Measurements from ENCODE around the gene XK. TPM values are rescaled to one million over a fixed set of nuclear protein-coding genes. Genes with fewer than 3 reads are reported as not detected.

XK gene
- total RNA-seq, 2 experiments from 2014 or later = not detected

GRCh38 chrX:37745835-37746217 lies 60.2 kb downstream of the XK start:
- Mint-ChIP-seq H3K36me3 (ENCODE audit: low read depth) (no peaks in the 10 kb centered on the region), H3K27me3 (ENCODE audit: low read depth) (no peaks in the 10 kb centered on the region), H3K4me1 (ENCODE audit: low read depth) (peaks cover 15% of the 10 kb centered on the region), H3K27ac (peak overlapping the region; percentile 66), H3K9me3 (no peaks in the 10 kb centered on the region), H3K4me3 (no peak overlapping the region)
- intact Hi-C loops (cut with micrococcal nuclease) = loop anchor here (1.0 to 10.0 kb wide), 9 partner anchors 9 to 581 kb away; partner anchors contain the start of genes DYNLT3 and RPGR
- DNase-seq = peak; percentile 10
- CTCF ChIA-PET = interaction anchor here (0.5 to 6.6 kb wide), 21 partner anchors 17 to 620 kb away, joined by 3 to 123 read pairs (median 3); no protein-coding TSS in a partner anchor

- Mint-ChIP-seq H3K4me1 (ENCODE audit: low read depth) (peaks cover 17% of the 10 kb centered on the region), H3K4me3 (no peak overlapping the region), H3K36me3 (ENCODE audit: low read depth) (no peaks in the 10 kb centered on the region), H3K27ac (no peak overlapping the region), H3K27me3 (ENCODE audit: low read depth) (no peaks in the 10 kb centered on the region), H3K9me3 (no peaks in the 10 kb centered on the region)
- peak; percentile 43 for DNase-seq
- intact Hi-C loops (cut with micrococcal nuclease) = loop anchor here (1.0 to 10.0 kb wide), 8 partner anchors 9 to 580 kb away; partner anchors contain the start of genes DYNLT3 and RPGR
- CTCF ChIA-PET = interaction anchor here (0.5 to 6.6 kb wide), 14 partner anchors 16 to 620 kb away, joined by 3 to 123 read pairs (median 3); no protein-coding TSS in a partner anchor
These were observed 60.8 kb downstream of the XK start for GRCh38 chrX:37746218-37746941.

DNA sequence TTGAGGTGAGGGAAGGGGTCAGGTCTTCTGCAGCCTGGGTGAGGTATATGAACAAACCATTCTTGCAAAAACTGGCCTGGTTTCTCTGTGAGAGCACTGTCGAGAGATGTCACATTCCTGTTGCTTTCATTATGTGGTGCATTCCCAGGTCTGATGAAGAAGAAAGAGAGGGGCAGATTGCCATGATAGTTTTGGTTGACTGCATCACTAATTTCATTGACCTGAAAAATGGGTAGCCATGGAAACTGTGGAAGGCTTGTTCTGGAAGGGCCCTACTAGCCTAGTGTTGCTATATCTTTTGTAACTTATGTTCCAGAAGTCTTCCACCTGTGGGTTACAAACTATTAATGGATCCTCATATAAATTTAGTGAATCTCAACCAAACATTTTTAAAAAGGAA lies 61.4 kb downstream of the XK start:
- H3K27me3 Mint-ChIP-seq (ENCODE audit: low read depth) = no peaks in the 10 kb centered on the region
- no peak overlapping the region for H3K27ac Mint-ChIP-seq
- no peak for DNase-seq
- peaks cover 21% of the 10 kb centered on the region for H3K4me1 Mint-ChIP-seq (ENCODE audit: low read depth)
- intact Hi-C loops (cut with micrococcal nuclease) = loop anchor here (1.0 to 10.0 kb wide), 8 partner anchors 8 to 580 kb away; partner anchors contain the start of genes DYNLT3 and RPGR
- CTCF ChIA-PET = interaction anchor here (0.9 to 6.6 kb wide), 3 partner anchors 19 to 77 kb away, joined by 3 to 123 read pairs (median 3); no protein-coding TSS in a partner anchor
- H3K9me3 Mint-ChIP-seq = no peaks in the 10 kb centered on the region
- no peak overlapping the region for H3K4me3 Mint-ChIP-seq
- no peaks in the 10 kb centered on the region for H3K36me3 Mint-ChIP-seq (ENCODE audit: low read depth)

DNA sequence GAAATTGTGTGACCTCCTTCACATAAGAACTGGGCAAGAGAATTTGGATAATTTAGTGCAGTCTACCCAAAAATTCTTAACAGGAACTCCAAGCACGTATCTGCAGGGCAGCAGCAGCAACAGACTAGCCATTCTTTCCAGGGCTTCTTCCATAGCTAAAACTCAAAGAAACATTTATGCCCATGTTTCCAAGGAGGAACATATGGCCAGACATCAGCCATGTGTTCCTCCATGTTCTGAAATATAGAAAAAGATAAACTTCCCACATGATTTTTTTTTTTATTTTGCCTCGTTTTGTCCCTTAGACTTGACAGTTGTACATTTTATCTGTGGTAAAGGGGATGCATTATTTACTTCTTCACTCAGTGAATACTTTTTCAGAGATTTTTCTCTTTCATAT lies 66.7 kb downstream of the XK start:
- no peak for DNase-seq
- peaks cover 19% of the 10 kb centered on the region for H3K4me1 Mint-ChIP-seq (ENCODE audit: low read depth)
- no peaks in the 10 kb centered on the region for H3K9me3 Mint-ChIP-seq
- no peaks in the 10 kb centered on the region for H3K36me3 Mint-ChIP-seq (ENCODE audit: low read depth)
- H3K27me3 Mint-ChIP-seq (ENCODE audit: low read depth) = no peaks in the 10 kb centered on the region
- CTCF ChIA-PET = interaction anchor here (0.7 kb wide), 1 partner anchor 732 kb away, joined by 5 read pairs; no protein-coding TSS in a partner anchor
- H3K4me3 Mint-ChIP-seq = no peak overlapping the region
- intact Hi-C loops (cut with micrococcal nuclease) = no loop called here
- H3K27ac Mint-ChIP-seq = no peak overlapping the region

DNA sequence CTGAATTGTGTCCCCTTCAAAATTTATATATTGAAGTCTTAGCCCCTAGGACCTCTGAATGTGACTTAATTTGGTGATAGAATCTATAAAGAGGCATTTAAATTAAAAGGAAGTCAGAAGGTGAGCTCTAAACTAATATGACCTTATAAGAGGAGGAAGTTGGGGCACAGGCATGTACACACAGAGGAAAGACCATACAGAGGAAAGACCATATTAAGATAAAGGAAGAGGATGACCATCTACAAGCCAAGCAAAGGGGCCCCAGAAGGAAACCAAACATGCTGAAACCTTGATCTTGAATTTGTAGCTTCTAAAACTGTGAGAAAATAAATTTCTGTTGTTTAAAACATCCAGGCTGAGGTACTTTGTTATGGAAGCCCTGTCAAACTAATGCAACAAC lies 67.3 kb downstream of the XK start:
- no peaks in the 10 kb centered on the region for H3K36me3 Mint-ChIP-seq (ENCODE audit: low read depth)
- H3K4me3 Mint-ChIP-seq = no peak overlapping the region
- CTCF ChIA-PET = interaction anchor here (1.0 to 1.3 kb wide), 2 partner anchors 8 to 72 kb away, joined by 5 to 8 read pairs; no protein-coding TSS in a partner anchor
- no peak for DNase-seq
- H3K27me3 Mint-ChIP-seq (ENCODE audit: low read depth) = no peaks in the 10 kb centered on the region
- peaks cover 24% of the 10 kb centered on the region for H3K4me1 Mint-ChIP-seq (ENCODE audit: low read depth)
- no peaks in the 10 kb centered on the region for H3K9me3 Mint-ChIP-seq
- H3K27ac Mint-ChIP-seq = no peak overlapping the region
- intact Hi-C loops (cut with micrococcal nuclease) = no loop called here

DNA sequence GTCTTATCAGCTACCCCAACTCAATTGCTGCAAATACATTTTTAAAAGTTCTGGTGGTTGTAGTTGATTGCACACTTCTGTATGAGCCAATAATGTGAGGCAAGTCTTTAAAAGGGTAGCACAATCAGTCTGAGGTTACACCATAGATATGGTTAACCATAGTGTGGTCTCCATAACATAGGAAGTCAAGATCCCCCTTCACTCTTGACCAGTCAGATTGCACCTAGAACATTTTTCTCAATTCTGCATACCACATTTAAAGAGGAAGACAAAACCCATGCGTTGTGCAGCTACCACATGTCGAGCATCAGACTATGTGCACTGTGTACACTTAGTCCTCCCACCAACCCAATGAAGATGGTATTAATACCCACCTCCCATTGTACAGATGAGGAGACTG lies 67.8 kb downstream of the XK start:
- Mint-ChIP-seq H3K4me1 (ENCODE audit: low read depth) (peaks cover 24% of the 10 kb centered on the region), H3K4me3 (no peak overlapping the region), H3K27me3 (ENCODE audit: low read depth) (no peaks in the 10 kb centered on the region), H3K36me3 (ENCODE audit: low read depth) (no peaks in the 10 kb centered on the region), H3K27ac (no peak overlapping the region), H3K9me3 (no peaks in the 10 kb centered on the region)
- intact Hi-C loops (cut with micrococcal nuclease) = no loop called here
- CTCF ChIA-PET = interaction anchor here (1.0 to 1.3 kb wide), 2 partner anchors 9 to 72 kb away, joined by 5 to 8 read pairs; no protein-coding TSS in a partner anchor
- no peak for DNase-seq

DNA sequence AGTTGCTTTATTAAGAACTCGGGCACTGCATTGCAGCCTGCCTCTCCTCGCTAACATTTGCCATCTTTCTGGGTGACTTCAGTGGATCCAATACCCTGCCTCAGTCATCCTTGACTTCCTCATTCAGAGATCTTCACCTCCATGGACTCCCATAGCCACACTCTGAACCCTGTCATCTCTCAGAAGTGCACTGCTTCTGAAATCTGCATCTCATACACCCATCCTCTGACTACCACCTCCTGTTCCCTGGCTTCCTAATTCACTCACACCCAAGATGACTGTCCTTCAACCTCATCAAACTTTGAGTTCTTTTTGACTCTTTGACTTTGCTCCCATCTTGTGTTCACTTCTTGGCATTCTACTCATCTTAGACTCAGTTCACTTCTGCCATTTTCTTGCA lies 68.9 kb downstream of the XK start:
- Mint-ChIP-seq H3K27me3 (ENCODE audit: low read depth) (no peaks in the 10 kb centered on the region), H3K27ac (no peak overlapping the region), H3K4me1 (ENCODE audit: low read depth) (peaks cover 24% of the 10 kb centered on the region), H3K9me3 (no peaks in the 10 kb centered on the region), H3K4me3 (no peak overlapping the region), H3K36me3 (ENCODE audit: low read depth) (no peaks in the 10 kb centered on the region)
- intact Hi-C loops (cut with micrococcal nuclease) = loop anchor here (2.0 kb wide), 1 partner anchor 42 kb away; no protein-coding TSS in a partner anchor
- CTCF ChIA-PET = no interaction called here
- peak; percentile 11 for DNase-seq

DNA sequence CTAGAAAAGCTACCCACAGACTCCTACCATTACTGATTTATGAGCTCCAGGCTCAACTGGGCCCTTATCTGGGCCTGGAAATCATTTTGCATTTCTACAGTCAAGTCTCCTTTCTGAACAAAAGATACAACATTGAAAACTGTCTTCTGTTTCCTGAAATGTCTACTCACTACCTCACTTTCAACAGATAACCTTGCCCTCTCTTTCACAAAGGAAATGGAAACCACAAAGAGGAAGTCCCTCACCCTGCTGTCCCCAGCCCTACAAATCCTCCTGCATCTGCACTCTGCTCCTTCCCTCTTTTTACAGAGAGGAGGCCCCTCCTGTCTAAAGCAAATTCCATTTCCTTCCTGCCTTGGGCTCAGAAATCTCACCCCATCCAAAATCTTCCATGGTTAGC lies 69.4 kb downstream of the XK start:
- CTCF ChIA-PET = interaction anchor here (1.4 kb wide), 1 partner anchor 70 kb away, joined by 5 read pairs; no protein-coding TSS in a partner anchor
- intact Hi-C loops (cut with micrococcal nuclease) = loop anchor here (1.0 to 2.0 kb wide), 3 partner anchors 9 to 42 kb away; no protein-coding TSS in a partner anchor
- peak; percentile 12 for DNase-seq
- Mint-ChIP-seq H3K9me3 (no peaks in the 10 kb centered on the region), H3K36me3 (ENCODE audit: low read depth) (no peaks in the 10 kb centered on the region), H3K27me3 (ENCODE audit: low read depth) (no peaks in the 10 kb centered on the region), H3K4me1 (ENCODE audit: low read depth) (peaks cover 25% of the 10 kb centered on the region), H3K4me3 (no peak overlapping the region), H3K27ac (no peak overlapping the region)

GRCh38 chrX:37757082-37757481 lies 71.5 kb downstream of the XK start:
- Mint-ChIP-seq H3K4me1 (ENCODE audit: low read depth) (peaks cover 18% of the 10 kb centered on the region), H3K27ac (no peak overlapping the region), H3K4me3 (no peak overlapping the region), H3K9me3 (no peaks in the 10 kb centered on the region), H3K36me3 (ENCODE audit: low read depth) (no peaks in the 10 kb centered on the region), H3K27me3 (ENCODE audit: low read depth) (no peaks in the 10 kb centered on the region)
- intact Hi-C loops (cut with micrococcal nuclease) = no loop called here
- CTCF ChIA-PET = no interaction called here
- DNase-seq = no peak

DNA sequence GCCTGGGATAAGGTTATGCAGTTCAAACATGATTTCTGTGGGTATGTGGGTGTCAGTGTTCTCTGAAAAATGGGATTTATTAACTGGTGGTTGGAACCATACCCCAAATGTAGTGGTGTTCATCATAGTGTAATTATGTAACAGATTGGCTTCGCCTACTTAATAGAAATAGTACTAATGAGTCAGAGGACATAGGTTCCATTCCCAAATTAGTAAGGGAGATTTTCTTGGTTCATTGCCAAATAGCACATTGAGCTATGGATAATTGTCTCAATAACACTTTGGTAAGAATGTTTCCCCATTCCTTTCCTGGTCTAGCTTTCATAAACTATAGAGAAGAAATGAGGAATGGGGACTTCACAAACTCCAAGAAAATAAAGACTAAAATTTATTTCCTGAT lies 73.8 kb downstream of the XK start:
- H3K9me3 Mint-ChIP-seq = no peaks in the 10 kb centered on the region
- intact Hi-C loops (cut with micrococcal nuclease) = no loop called here
- no peaks in the 10 kb centered on the region for H3K27me3 Mint-ChIP-seq (ENCODE audit: low read depth)
- CTCF ChIA-PET = no interaction called here
- H3K4me3 Mint-ChIP-seq = no peak overlapping the region
- no peaks in the 10 kb centered on the region for H3K36me3 Mint-ChIP-seq (ENCODE audit: low read depth)
- peaks cover 16% of the 10 kb centered on the region for H3K4me1 Mint-ChIP-seq (ENCODE audit: low read depth)
- no peak for DNase-seq
- H3K27ac Mint-ChIP-seq = no peak overlapping the region

DNA sequence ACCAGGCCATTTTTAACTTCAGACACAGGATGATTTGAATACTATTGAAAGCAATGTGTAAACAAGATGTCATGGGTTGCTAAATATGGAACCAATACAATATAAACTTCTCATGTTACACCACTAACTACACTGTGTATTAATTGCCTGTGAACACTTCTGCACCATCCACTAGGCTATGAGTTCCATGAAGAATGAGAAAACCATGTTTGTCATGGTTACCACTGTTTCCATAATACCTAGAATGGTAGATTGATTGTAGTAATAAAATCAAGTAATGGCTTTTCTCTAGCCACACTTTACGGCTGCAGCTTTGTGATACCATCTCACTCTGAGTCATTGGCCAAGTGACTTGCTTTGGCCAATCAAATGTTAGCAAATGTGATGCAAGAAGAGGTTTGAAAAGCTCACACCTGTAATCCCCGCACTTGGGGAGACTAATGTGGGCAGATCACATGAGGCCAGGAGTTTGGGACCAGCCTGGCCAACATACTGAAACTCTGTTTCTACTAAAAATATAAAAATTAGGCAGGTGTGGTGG lies 74.4 kb downstream of the XK start:
- no peaks in the 10 kb centered on the region for H3K36me3 Mint-ChIP-seq (ENCODE audit: low read depth)
- intact Hi-C loops (cut with micrococcal nuclease) = no loop called here
- DNase-seq = no peak

DNA sequence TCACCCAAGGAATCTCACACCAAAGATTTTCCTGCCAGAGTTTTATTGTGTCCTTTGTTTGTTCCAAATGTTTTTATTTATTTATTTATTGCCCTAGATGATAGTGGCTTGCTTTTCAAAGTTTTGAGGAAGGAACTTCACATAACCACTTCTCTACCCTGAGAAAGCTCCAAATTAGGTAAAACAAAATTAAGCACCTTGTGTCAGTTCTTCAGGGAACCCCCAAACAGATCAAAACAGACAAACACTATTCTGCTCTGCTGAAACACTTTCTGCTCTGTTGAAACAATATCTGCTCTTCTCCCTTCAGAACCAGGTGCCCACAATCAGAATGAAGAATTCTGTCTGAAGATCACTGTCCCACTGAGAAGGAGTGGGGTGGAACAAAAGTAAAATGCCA lies 77.8 kb downstream of the XK start:
- Mint-ChIP-seq H3K4me1 (ENCODE audit: low read depth) (peaks cover 8% of the 10 kb centered on the region), H3K4me3 (no peak overlapping the region), H3K27ac (no peak overlapping the region), H3K9me3 (no peaks in the 10 kb centered on the region), H3K36me3 (ENCODE audit: low read depth) (no peaks in the 10 kb centered on the region), H3K27me3 (ENCODE audit: low read depth) (no peaks in the 10 kb centered on the region)
- intact Hi-C loops (cut with micrococcal nuclease) = no loop called here
- CTCF ChIA-PET = interaction anchor here (1.1 to 2.5 kb wide), 2 partner anchors 18 to 22 kb away, joined by 3 to 12 read pairs; no protein-coding TSS in a partner anchor
- no peak for DNase-seq

More for the DNA sequence above, 74.4 kb downstream of the XK start:
- Mint-ChIP-seq H3K27me3 (ENCODE audit: low read depth) (no peaks in the 10 kb centered on the region), H3K4me3 (no peak overlapping the region), H3K9me3 (no peaks in the 10 kb centered on the region), H3K4me1 (ENCODE audit: low read depth) (peaks cover 16% of the 10 kb centered on the region), H3K27ac (no peak overlapping the region)
- CTCF ChIA-PET = no interaction called here
